DMS53 treated with DMSO at 0.1 percent for 48 hours (cell line): ENCODE data around the gene NAP1L4.

Experiments used
- DNase-seq: peaks from one replicate; lab custom pipeline; 2025; ENCODE audit not compliant: unreplicated experiment; lab: John Stamatoyannopoulos, UW

Gene NAP1L4

DNA sequence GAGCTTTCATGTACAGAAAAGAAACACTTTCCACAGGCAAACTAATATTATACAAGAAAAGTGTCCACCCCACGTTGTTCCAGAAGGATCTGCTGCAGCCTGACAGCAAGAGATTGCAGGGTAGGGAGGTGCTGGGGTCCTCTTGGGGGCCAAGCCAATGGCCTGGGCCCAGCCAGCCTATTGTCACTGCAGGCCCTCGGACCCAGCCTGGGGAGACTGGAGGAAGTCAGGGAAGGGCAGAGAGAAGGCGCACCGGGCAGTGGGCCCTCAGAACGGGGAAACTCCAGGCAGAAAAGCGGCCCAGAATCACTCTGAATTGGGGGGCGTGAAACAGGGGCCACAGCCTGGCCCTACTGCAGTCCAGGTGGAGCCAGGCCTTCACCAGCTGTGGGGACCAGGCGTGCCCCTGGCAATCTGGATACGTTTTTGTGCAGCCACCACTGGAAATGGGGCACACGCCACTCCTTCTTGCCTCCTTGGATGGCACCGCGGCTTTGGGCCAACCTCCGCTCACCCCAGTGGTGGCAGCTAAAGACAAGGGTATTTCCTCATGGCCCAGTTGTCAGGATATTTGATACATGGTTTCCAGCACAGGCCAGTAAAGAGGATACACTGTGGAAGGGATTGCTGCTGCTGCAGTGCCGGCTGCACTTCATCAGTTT is 3.9 kb upstream of the NAP1L4 start:
- no peak for DNase-seq

DNA sequence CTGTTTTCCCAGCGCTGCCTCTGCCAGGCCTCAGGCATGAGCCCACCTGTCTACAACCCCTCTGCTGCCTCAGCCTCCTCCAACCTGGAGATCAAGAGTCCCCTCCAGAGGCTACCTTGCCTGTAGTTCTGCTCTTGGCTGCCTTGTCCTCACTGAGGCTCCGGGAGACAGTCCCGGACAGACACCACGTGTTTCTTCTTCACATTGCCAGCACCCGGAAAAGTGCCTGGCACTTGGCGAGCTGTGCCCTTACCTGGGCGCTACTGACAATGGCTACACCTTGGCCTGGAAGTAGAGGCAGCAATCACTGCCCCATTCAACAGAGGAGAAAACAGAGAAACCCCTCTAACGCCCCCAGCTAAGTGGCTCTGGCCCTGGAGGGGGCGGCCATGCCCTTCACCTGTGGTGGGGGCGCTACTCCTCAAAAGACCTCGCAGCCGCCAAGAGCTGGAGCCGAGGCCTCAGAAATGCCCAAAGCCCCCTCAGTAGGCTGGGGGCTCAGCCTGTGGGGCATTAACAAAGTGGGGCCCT is 3.0 kb upstream of the NAP1L4 start:
- no peak for DNase-seq

DNA sequence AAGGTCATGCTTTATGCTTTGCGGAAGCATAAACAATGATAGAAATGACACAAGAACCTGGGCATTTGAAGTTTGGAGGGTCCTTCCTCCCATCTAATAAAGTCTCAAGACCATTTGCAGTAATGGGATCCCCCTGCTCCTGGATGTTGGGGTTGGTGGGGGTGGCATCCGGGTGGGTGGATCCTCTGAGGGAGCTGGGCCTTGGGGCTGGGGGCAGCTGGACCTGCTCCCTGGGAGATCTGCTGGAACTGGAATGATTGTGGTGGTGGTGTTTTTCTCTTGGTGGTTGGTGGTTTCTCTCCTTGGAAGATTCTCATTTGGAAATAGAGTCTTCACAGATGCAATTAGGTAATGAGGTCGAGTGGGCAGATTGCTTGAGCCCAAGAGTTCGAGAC is 2.2 kb upstream of the NAP1L4 start:
- DNase-seq, result no peak

DNA sequence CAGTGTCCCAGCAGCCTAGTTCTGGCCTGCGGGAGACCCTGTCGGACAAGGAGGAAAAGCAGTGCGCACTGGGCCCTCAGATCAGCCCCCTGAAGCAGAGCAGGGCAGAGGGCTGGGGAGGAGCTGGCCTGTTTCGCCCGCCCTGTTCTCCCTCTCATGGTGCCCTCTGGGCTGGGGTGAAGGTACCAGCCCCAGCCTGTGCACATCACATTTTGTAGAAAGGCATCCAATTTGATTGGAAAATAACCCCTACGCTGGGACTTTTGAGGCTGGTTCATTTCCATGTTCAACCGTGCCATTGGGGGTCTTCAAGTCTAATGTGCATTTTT is 832 bp upstream of the NAP1L4 start:
- no peak for DNase-seq

DNA sequence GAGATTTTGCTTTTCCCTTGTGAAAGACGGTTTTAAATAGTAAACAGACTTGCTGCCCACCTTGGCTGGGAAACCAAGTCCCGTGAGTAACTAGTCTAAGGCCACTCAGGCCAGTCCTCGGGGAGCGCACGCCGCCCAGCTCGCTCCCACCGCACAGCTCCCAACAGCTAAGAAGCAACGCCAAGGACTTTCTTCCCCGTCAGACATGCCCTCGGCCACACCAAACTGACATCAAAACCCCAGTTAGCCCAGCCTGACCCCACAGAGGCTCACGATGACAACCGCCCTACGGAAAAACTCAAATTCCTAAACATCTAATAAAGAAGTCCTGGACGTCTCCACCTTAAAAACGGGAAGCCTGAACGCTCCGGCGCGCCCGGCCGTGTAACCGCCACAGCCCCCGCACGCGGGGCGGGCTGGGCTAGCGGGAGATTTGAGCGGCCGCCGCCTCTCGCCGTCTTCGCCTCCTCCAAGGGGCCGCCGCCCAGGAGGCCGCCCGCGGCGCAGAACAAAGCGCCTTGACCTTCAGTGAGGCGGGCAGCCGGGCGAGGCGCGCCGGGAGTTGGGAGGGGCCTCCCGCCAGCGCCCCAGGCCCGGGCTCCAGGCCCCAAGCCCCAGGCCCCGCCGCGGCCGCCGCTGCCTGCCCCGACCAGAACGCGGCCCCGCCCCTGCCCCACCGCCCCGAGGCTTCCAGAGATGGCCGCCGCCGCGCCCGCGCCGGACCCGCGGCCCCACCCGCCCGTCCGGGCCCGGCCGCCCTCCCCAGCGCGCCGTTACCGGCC is 486 bp downstream of the NAP1L4 start:
- no peak for DNase-seq

DNA sequence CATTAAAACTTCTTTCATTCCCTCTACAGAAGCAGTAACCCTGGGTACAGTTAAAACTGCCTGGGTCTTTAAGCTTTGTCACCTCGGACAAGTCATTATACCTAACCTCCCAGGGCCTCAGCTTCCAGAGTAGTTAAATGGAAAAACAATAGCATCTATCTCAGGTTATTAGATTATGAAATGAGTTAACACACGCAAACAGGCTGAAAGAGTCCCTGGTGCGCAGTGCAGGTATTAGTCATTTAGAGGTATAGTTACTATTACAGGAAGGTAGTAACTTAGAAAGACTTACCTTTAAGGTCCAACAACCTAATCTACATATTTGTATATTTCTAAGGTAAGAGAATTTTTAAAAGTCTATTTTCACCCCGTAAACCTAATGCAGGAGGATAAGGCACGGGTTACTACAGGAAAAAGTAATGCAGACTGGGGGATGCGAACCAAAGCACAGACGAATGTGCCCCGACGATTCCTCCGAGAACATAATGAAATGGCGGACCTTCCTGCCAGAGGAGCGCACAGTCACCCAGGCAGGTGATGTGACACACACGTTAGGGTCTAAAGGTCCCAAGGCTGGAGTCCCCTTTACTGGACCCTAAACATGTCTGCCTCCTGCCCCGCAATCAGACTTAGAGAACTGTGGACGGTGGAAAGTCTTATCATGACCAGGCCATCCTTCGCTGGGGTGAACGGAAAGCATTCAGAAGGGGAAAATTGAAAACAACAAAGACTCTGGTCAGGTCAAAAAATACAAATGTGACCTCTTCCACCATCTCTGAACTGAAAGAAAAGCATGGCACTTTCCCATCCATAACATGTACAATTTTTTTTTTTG is 1.3 kb downstream of the NAP1L4 start:
- DNase-seq, result no peak

DNA sequence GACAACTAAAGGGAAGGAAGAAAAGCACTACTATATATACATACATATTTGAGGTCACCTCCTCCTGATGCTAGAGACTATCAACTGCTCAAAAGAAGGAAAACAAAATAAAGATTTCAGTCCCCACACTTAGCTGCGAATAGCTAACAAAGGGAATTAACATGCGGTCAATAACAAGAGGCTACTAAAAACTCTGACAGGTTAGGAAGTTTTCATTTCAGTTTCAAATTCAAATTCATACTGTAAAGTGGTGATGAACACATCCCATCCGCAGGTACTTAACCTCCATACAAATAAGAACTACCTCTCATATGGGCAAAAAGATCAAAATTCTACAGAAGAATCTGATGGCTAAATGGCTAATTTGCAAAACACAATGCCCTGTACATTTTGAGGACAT is 2.6 kb downstream of the NAP1L4 start:
- no peak for DNase-seq

DNA sequence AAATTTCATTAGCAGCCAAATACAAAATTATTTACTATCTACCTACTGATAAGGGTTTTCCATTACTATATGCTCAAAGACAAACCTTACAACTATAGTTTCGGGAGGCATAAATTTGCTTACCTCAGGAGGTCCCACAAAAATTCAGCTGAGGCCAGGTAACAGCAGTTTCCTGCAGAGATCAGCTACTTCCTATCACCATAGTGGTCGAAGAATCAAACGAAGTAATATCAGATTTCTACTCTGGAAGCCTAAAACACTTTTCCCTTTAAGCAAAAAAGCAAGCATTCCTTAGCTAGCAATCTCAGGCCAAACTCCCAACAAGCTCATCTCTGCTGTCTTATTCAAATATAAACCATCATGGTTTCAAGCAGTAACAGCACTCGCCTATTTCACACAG is 3.1 kb downstream of the NAP1L4 start:
- no peak for DNase-seq

DNA sequence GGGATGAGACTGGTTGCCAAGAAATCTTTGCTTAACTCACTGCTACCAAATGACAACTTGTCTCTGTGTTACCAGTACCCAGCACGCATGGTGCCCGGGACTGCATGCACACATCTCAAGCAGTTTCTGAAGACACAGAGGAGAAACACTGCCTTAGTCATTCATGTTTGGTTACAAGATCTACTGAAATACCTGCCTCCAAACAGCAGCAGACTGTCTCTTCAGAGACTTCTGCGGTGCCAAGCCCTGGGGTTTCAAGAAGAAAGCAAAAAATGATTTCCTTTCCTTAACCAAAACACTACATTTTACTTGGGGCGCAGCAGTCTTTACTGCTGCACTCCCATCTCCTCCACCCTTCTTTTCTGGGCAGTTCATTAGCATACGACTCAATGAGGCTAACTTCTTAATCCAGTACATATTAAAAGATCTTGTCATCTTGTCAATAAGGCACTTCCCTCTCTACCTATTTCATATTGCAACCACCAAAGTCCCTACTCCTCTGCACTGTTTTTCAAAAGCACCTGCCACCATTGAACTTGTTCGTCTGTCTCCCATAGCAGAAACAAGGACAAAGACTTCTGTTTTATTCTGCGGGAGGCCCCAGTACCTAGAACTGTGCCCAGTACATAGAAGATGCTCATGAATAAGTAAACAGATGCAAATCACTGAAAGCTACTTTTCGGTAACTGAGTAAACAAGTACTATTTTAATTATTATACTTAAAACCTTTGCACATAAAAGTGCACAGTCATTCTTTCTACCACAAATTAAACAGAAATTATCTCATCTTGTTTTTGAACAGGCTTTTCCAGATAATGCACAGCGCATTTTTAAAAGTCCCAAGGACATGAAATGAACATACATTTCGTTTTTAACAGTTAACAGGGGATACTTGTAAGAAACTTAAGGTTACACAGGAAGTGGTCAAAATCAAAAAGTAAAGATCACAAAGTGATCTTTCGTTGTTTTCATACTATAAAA is 4.0 kb downstream of the NAP1L4 start:
- DNase-seq, result no peak

DNA sequence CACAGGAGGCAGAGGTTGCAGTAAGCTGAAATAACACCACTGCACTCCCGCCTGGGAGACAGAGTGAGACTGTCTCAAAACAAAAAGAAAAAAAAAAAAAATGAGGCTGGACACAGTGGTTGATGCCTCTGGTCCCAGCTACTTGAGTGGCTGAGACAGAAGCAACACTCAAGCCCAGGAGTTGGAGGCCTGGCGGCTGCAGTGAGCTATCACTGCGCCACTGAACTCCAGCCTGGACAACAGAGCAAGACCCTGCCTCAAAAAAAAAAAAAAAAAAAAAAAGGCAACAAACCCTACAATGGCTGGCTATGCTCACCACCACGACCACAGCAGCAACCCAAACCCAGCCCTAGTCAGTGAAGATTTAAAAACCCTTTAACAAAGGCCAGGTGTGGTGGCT is 8.2 kb downstream of the NAP1L4 start:
- no peak for DNase-seq

DNA sequence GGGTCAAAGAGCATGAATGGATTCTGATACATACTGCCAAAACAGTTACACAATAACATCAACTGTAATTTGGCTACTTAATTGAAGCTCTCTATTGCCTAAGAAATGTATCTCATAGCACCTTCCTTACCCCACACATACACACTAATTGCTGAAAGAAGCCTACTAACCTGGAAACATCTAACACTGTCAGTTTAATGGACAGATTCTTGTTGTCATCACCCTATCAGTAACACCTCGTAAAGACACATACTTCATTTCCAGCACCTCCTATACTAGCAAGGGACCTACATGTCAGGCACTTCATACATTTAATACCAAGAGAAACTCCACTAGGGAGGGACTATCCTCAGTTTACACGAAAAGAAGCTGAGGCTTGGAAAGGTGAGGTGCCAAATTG is 9.9 kb downstream of the NAP1L4 start:
- no peak for DNase-seq

DNA sequence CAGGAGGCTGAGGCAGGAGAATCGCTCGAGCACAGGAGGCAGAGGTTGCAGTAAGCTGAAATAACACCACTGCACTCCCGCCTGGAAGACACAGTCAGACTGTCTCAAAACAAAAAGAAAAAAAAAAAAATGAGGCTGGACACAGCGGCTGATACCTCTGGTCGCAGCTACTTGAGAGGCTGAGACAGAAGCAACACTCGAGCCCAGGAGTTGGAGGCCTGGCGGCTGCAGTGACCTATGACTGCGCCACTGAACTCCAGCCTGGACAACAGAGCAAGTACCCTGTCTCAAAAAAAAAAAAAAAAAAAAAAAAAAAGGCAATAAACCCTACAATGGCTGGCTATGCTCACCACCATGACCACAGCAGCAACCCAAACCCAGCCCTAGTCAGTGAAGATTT is 11.0 kb downstream of the NAP1L4 start:
- no peak for DNase-seq

DNA sequence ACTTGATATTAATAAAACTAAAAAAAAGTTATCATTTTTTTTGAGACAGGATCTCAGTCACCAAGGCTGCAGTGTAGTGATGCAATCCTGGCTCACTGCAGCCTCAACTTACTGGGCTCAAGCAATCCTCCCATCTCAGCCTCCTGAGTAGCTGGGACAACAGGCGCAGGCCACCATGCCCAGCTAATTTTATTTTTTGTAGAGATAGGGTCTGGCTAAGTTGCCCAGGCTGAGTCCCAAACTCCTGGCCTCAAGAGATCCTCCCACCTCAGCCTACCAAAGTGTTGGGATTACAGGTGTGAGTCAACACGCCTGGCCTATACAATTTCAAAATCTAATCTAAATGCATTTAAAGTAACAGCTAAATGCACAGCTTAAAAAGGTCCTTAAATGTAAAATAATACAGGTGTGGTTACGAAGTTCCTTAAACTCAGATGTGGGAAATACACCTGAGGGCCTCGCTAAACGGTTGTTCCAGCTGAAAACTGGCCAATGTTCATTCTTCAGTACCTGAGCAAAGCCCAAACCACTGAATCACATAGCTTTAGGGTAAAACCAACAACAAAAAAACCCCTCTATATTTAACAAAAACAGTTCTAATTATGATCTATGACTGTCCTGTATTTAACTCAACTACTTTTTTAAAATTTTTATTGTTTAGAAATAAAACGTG is 11.8 kb downstream of the NAP1L4 start:
- no peak for DNase-seq

DNA sequence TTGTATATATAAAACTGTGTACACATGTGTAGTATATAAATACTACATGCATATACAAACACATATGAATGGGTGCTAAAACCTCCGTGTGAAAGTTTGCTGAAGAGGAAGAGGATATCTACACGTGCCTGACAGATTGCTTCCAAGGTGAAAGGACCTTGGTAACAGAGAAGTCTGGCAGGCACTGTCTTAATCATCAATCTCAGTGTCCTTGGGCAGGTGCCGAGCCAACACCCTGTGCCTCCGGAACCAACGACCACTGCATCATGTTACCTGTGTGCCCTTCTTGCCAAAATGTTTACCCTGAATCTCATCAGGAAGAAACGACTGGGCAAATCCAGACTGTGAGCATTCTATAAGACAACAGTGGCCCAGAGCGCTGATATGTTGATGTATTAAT is 15.0 kb downstream of the NAP1L4 start:
- no peak for DNase-seq

DNA sequence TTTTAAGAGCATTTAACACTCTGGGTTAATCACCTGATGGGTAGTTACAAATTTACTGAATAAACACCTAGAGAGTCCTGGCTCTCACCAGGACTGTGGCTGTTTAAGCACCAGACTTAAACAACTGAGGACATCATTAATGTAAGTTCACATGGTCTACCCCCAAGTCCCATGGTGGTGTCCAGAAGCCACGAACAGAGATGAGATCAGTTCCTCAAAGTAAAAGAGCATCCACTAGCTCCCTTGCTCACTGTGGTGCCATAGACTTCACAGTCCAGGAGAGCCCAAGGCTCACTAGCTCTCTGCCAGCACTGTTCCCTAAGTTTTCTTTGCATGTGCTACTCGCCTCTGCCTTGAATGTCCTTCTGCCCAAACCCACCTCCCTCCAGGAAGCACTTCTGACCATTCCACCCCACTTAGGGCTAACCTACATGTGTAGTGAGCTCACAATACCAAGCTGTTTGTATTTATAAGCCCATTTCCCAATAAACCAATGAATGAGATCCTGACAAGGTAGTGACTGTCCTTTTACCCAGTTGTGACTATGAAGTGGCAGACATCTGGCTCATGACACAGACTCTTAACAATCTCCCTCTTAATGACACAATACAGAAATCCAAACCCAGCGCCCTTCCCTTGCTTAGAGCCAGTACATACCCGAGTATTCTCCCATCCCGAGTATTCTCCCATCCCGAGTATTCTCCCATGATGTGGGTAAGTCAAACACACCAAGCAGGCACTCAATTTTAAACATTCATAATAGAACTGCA is 15.7 kb downstream of the NAP1L4 start:
- DNase-seq, result no peak

DNA sequence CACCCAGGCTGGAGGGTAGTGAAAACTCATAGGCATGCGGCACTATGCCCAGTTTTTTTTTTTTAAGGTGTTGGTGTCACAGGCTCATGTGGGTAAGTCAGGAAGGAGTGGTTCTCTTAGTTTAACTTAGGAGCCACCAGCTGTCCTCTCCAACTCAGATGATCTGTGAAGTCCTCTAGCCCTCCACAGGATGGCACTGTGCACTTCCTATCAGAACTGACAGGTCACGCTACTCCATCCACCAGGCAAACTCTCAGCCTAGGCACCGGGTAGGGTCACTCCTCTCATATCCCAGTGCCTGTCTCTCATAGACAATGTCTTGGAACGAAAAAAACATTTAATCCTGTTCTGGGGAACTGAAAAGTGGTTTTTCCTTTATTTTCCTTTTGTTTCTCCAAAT is 16.5 kb downstream of the NAP1L4 start:
- peak; percentile 10 for DNase-seq

DNA sequence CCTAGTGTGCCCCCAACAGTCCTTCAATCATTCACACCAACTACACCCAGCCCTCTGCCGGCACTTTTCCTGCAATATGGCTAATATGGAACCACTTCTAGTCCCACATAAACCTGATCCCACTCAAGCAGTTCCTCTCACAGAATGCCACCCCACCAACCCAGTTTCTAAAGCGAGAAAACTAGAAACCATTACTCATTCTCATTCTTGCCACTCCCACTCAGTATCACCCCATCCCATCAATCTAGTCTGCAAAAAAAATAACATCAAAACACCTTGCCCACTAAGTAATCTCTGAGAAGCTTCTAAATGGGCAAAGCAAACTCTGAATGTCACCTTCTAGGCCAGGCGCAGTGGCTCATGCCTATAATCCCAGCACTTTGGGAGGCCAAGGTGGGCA is 17.9 kb downstream of the NAP1L4 start:
- no peak for DNase-seq

DNA sequence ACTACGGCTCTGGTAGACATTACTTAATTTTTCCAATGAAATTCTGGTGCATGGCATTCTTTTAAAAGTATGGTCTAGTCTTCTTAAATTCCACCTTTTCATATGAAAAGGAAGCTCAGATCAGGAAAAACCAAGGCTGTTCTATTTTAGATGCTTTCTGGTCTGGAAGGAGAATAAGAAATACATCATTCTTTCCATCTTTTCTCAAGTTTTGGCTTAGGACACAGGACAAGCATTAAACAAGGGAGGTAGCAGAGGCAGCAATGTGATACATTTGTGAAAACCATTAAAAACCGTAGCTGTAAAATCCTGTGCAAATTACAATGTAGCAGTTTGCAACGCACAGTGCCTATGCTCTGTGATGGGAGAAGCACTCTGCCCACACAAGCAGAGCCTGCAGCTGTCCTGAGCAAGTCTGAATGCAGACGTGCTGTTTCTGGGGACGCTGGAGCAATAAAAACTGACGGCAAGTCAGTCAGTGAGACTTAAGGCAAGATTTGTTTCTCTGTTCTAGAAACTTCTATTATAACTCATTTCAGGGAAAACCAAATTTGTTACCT is 23.7 kb downstream of the NAP1L4 start:
- DNase-seq, result no peak

DNA sequence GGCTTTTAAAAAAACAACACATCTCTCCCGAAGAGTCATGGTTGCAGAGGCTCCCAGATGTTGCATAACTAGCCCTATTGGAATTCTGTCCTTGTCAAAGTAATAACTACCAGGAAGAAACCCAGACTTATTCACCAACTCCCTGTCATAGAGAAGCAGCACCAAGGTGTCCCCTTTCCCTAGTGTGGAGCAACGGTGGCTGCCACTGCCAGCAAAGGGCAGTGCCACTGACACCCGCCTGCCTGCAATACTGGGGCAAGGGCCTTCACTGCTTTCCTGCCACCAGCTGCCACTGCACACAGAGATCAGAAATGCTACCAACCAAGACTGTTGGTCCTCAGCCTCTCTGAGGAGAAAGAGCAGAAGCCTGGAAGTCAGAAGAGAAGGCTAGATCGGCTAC is 27.3 kb downstream of the NAP1L4 start:
- DNase-seq, result no peak
